Mesenchymal stem cell (in vitro differentiated cells and primary cell): ENCODE measurements around the gene SNX10.

Experiments used
- DNase-seq: peaks from one replicate; pipeline ENCODE4 v3.0.0-alpha.2; 2013
- H2AFZ ChIP-seq: one replicate; pipeline ENCODE4 v1.6.1; 2013; ENCODE audit warnings: low read depth, mild to moderate bottlenecking, control low read depth, inconsistent platforms, low read length, moderate library complexity
- H2AK5ac ChIP-seq: 2 replicates; pipeline ENCODE4 v1.6.1; 2013; ENCODE audit warnings: low read length, moderate library complexity, mild to moderate bottlenecking, inconsistent platforms; ENCODE audit not compliant: severe bottlenecking
- H2BK120ac ChIP-seq: one replicate; pipeline ENCODE4 v1.6.1; 2013; ENCODE audit warnings: low read depth, mild to moderate bottlenecking, inconsistent platforms, low read length, moderate library complexity
- H2BK12ac ChIP-seq, 2 experiments: one replicate each; pipeline ENCODE4 v1.6.1; 2013; ENCODE audit warnings: inconsistent platforms in 2 of 2, low read length in 2 of 2, mild to moderate bottlenecking in 2 of 2, moderate library complexity in 2 of 2, control low read depth in 1 of 2
- H2BK15ac ChIP-seq: one replicate; pipeline ENCODE4 v1.6.1; 2013; ENCODE audit warnings: mild to moderate bottlenecking, low read depth, inconsistent platforms; ENCODE audit not compliant: poor library complexity, severe bottlenecking
- H2BK5ac ChIP-seq: 2 replicates; pipeline ENCODE4 v1.6.1; 2013; ENCODE audit warnings: low read depth, mild to moderate bottlenecking, low read length, control low read depth, inconsistent platforms; ENCODE audit not compliant: poor library complexity, severe bottlenecking
- H3K14ac ChIP-seq, 2 experiments: one replicate each; pipeline ENCODE4 v1.6.1; 2013; ENCODE audit warnings: inconsistent platforms in 2 of 2, low read length in 2 of 2, control low read depth in 1 of 2, mild to moderate bottlenecking in 1 of 2, moderate library complexity in 1 of 2
- H3K18ac ChIP-seq, 2 experiments: one replicate each; pipeline ENCODE4 v1.6.1; 2013; ENCODE audit warnings: inconsistent platforms in 2 of 2, low read length in 2 of 2, control low read depth in 1 of 2, low read depth in 1 of 2, mild to moderate bottlenecking in 1 of 2
- H3K23ac ChIP-seq, 2 experiments: one replicate each; pipeline ENCODE4 v1.6.1; 2013; ENCODE audit warnings: inconsistent platforms in 2 of 2, low read length in 2 of 2, mild to moderate bottlenecking in 2 of 2, moderate library complexity in 2 of 2, control low read depth in 1 of 2
- H3K27ac ChIP-seq: 2 replicates; pipeline ENCODE4 v1.5.1; 2013; ENCODE audit warnings: mild to moderate bottlenecking, moderate library complexity, low read length, control low read depth, inconsistent platforms; ENCODE audit not compliant: poor library complexity, severe bottlenecking
- H3K27me3 ChIP-seq, 2 experiments: 2 replicates each; pipeline versions ENCODE4 v1.6.1 to v1.7.0; 2013; ENCODE audit warnings: low read length in 2 of 2, mild to moderate bottlenecking in 2 of 2, moderate library complexity in 2 of 2, control low read depth in 1 of 2, inconsistent platforms in 1 of 2; ENCODE audit not compliant: control insufficient read depth in 1 of 2, insufficient read depth in 1 of 2
- H3K36me3 ChIP-seq, 2 experiments: 2 replicates each; pipeline versions ENCODE4 v1.6.1 to v1.7.0; 2013; ENCODE audit warnings: low read length in 2 of 2, control low read depth in 1 of 2, inconsistent platforms in 1 of 2, low read depth in 1 of 2, mild to moderate bottlenecking in 1 of 2; ENCODE audit not compliant: insufficient read depth in 2 of 2, control insufficient read depth in 1 of 2
- H3K4ac ChIP-seq, 2 experiments: one replicate each; pipeline ENCODE4 v1.6.1; 2013; ENCODE audit warnings: inconsistent platforms in 2 of 2, low read length in 2 of 2, mild to moderate bottlenecking in 2 of 2, moderate library complexity in 2 of 2, control low read depth in 1 of 2, low read depth in 1 of 2
- H3K4me1 ChIP-seq: 2 replicates; pipeline ENCODE4 v1.6.1; 2013; ENCODE audit warnings: low read depth, low read length, control low read depth; ENCODE audit not compliant: control insufficient read depth, insufficient read depth
- H3K4me2 ChIP-seq: 2 replicates; pipeline ENCODE4 v1.6.1; 2013; ENCODE audit warnings: low read length, mild to moderate bottlenecking, inconsistent platforms; ENCODE audit not compliant: poor library complexity, severe bottlenecking
- H3K4me3 ChIP-seq, 2 experiments: 2 replicates each; pipeline versions ENCODE4 v1.5.1 to v1.7.0; 2013; ENCODE audit warnings: low read length in 2 of 2, mild to moderate bottlenecking in 2 of 2, control low read depth in 1 of 2, low read depth in 1 of 2; ENCODE audit not compliant: insufficient read depth in 1 of 2
- H3K79me1 ChIP-seq: replicated peaks from 2 replicates; pipeline ENCODE4 v1.6.1; 2013; ENCODE audit warnings: mild to moderate bottlenecking, control low read depth, low read length, inconsistent platforms; ENCODE audit not compliant: poor library complexity, severe bottlenecking
- H3K9ac ChIP-seq: 2 replicates; pipeline ENCODE4 v1.7.0; 2013; ENCODE audit warnings: mild to moderate bottlenecking, low read length, moderate library complexity
- H3K9me3 ChIP-seq: 2 replicates; pipeline ENCODE4 v1.7.0; 2013; ENCODE audit warnings: mild to moderate bottlenecking, low read length; ENCODE audit not compliant: control insufficient read depth
- H4K8ac ChIP-seq: one replicate; pipeline ENCODE4 v1.6.1; 2013; ENCODE audit warnings: inconsistent platforms, mild to moderate bottlenecking, low read length, moderate library complexity
- H4K91ac ChIP-seq: one replicate; pipeline ENCODE4 v1.6.1; 2013; ENCODE audit warnings: mild to moderate bottlenecking, low read length, inconsistent platforms
- WGBS: methylation state at CpG from one replicate; pipeline ENCODE4 v1.1.7; 2013; ENCODE audit warnings: mixed read lengths; 5-methylcytosine and 5-hydroxymethylcytosine counted together

Gene SNX10

DNA sequence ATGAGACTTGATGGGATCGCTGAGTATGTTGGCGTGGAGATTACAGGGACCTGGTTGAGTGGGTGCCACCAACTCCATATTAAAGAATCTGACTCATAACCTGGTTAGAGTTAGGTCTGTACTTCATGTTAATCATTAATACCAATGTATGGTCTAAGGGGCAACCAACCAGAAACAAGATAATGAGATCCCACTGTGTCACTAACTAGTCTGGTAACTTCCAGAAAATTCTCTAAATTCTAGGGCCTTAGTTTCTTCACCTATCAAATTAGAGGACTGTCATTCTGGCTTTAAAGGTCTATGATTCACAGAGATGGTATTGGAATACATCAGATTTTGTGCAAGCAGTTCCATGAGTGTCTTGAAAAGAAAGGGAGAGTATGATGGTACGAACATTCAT is 102.2 kb downstream of the SNX10 start:
- no peaks in the 10 kb centered on the region for H3K9me3 ChIP-seq
- H3K27ac ChIP-seq, result peak overlapping the region; percentile 46
- no peak overlapping the region for H3K23ac ChIP-seq
- no peak overlapping the region for H3K18ac ChIP-seq
- no peak overlapping the region for H2BK5ac ChIP-seq
- no peaks in the 10 kb centered on the region for H3K36me3 ChIP-seq
- H2BK120ac ChIP-seq, result no peak overlapping the region
- H2AK5ac ChIP-seq, result no peak overlapping the region
- H3K27me3 ChIP-seq, result peaks cover 7 to 19% of the 10 kb centered on the region in 2 experiments
- H4K8ac ChIP-seq, result no peak overlapping the region
- WGBS, result no CpG with 5 or more reads among the region's 3 CpGs
- H2BK15ac ChIP-seq, result no peak overlapping the region
- H3K4me2 ChIP-seq, result no peak overlapping the region
- H2AFZ ChIP-seq, result no peak overlapping the region
- no peak overlapping the region for H3K4me3 ChIP-seq
- no peak overlapping the region for H3K14ac ChIP-seq
- H3K4ac ChIP-seq, result no peak overlapping the region
- no peaks in the 10 kb centered on the region for H3K79me1 ChIP-seq
- no peak overlapping the region for H2BK12ac ChIP-seq
- peaks cover 7% of the 10 kb centered on the region for H3K4me1 ChIP-seq
- H4K91ac ChIP-seq, result no peak overlapping the region
- no peak for DNase-seq
- no peak overlapping the region for H3K9ac ChIP-seq

DNA sequence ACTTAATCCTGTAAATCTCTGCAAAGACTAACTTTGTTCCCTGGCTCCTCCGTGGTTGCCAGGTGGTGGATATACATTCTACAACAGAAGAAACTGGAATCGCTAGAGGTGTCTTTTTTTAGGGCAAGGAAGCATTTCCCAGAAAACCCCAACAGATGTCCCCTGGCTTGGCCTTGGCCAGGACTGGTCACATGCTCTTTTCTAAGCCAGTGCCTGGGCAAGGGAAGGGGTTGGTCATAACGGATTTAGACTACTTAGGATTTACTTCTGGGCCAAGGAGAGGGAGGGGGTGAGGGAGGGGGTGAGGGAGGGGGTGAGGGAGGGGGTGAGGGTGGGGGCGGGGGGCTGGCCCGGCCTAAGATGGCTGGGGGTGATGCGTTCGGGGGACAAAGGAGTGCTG is 105.7 kb downstream of the SNX10 start:
- Histone ChIP-seq H3K18ac (no peak overlapping the region), H2AFZ (no peak overlapping the region), H4K91ac (no peak overlapping the region), H2BK120ac (no peak overlapping the region), H4K8ac (no peak overlapping the region), H3K4me1 (peaks cover 10% of the 10 kb centered on the region), H3K4ac (no peak overlapping the region), H3K14ac (no peak overlapping the region), H3K4me2 (no peak overlapping the region), H2BK5ac (no peak overlapping the region), H3K9me3 (no peaks in the 10 kb centered on the region), H3K79me1 (no peaks in the 10 kb centered on the region), H2AK5ac (no peak overlapping the region), H2BK12ac (no peak overlapping the region), H3K23ac (no peak overlapping the region), H3K27me3 (no peaks in the 10 kb centered on the region), H3K9ac (no peak overlapping the region), H3K27ac (no peak overlapping the region), H3K36me3 (no peaks in the 10 kb centered on the region), H3K4me3 (no peak overlapping the region), H2BK15ac (no peak overlapping the region)
- DNase-seq, result no peak
- WGBS, result 71% methylated on average over 7 of the region's 7 CpGs

DNA sequence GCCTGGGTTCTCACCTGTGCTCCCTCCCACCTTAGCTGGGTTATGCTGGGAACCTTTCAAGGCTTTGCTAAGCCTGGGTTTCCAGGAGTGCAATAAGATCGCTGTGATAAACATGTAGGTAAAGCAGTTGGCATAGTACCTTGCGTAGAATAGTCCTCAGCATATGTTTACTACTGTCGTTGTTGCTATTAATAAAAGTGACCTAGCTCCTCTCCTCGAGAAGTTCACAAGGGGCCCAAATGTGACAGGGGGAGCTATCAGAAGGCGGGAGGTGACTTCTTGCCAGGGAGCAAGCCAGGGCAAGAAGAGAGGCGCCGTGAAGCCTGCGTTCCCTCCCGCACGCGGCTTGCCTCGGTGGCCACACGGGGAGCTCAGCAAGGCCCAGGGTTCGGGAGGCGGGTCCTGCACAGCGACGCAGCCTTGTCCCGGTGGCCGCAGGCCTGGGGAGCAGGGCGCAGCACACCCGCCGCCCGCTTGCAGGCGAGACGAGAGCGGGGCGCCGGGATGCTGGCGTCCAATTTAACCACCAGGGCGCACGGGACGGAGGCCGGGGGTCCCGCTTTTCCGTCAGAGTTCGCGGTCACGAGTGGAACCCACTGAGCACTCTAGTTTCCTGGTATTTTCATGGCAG is 106.2 kb downstream of the SNX10 start:
- H2AFZ ChIP-seq, result peak overlapping the region; percentile 54
- H4K8ac ChIP-seq, result peak overlapping the region; percentile 94
- no peak overlapping the region for H2AK5ac ChIP-seq
- H2BK120ac ChIP-seq, result peak overlapping the region; percentile 37
- H3K9ac ChIP-seq, result peak overlapping the region; percentile 88
- H4K91ac ChIP-seq, result peak overlapping the region; percentile 87
- H2BK15ac ChIP-seq, result no peak overlapping the region
- peak overlapping the region; percentile 68 to 86 for H3K4me3 ChIP-seq
- no peaks in the 10 kb centered on the region for H3K9me3 ChIP-seq
- peak overlapping the region in 1 of 2 experiments; percentile 66 for H3K4ac ChIP-seq
- H3K14ac ChIP-seq, result peak overlapping the region in 1 of 2 experiments; percentile 74
- H3K4me1 ChIP-seq, result peaks cover 10% of the 10 kb centered on the region
- no peaks in the 10 kb centered on the region for H3K27me3 ChIP-seq
- H3K27ac ChIP-seq, result no peak overlapping the region
- H2BK12ac ChIP-seq, result peak overlapping the region in 1 of 2 experiments; percentile 58
- H3K18ac ChIP-seq, result peak overlapping the region; percentile 44 to 67
- WGBS, result 7% methylated on average over 38 of the region's 38 CpGs
- peak overlapping the region in 1 of 2 experiments; percentile 40 for H3K23ac ChIP-seq
- H3K36me3 ChIP-seq, result no peaks in the 10 kb centered on the region
- peak; percentile 36 for DNase-seq
- no peaks in the 10 kb centered on the region for H3K79me1 ChIP-seq
- no peak overlapping the region for H2BK5ac ChIP-seq
- H3K4me2 ChIP-seq, result peak overlapping the region; percentile 98

DNA sequence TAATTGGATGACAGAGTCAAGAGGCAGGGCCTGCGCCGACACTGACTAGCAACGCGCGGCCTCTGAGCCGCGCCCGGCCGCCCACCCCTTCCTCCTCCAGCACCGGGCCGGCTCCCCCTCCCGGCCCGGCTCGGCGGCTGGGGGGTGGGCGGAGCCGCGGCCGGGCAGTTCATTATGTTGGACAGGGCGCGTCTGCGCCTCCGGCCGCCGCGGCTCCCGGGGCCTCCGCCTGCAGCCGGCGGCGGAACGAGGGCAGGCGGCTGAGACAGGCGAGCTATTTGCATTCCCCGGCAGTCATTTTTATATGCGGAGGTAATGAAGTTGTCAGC is 106.7 kb downstream of the SNX10 start:
- Histone ChIP-seq H3K18ac (peak overlapping the region; percentile 26 to 67), H3K9me3 (no peaks in the 10 kb centered on the region), H3K23ac (no peak overlapping the region), H3K4me2 (peak overlapping the region; percentile 98), H4K91ac (no peak overlapping the region), H2BK12ac (no peak overlapping the region), H3K27me3 (no peaks in the 10 kb centered on the region), H4K8ac (peak overlapping the region; percentile 94), H3K4ac (peak overlapping the region in 1 of 2 experiments; percentile 75), H2BK5ac (no peak overlapping the region), H3K36me3 (no peaks in the 10 kb centered on the region), H3K79me1 (no peaks in the 10 kb centered on the region), H2AFZ (peak overlapping the region; percentile 88), H2BK15ac (no peak overlapping the region), H3K4me1 (peaks cover 10% of the 10 kb centered on the region), H2BK120ac (peak overlapping the region; percentile 52), H2AK5ac (no peak overlapping the region), H3K27ac (no peak overlapping the region), H3K14ac (no peak overlapping the region), H3K9ac (peak overlapping the region; percentile 88), H3K4me3 (peak overlapping the region; percentile 68 to 86)
- DNase-seq, result peak; percentile 52
- WGBS, result under 1% methylated on average over 32 of the region's 36 CpGs
